ENCODE measurements around the gene PPP4R2.

PPP4R2 gene

DNA sequence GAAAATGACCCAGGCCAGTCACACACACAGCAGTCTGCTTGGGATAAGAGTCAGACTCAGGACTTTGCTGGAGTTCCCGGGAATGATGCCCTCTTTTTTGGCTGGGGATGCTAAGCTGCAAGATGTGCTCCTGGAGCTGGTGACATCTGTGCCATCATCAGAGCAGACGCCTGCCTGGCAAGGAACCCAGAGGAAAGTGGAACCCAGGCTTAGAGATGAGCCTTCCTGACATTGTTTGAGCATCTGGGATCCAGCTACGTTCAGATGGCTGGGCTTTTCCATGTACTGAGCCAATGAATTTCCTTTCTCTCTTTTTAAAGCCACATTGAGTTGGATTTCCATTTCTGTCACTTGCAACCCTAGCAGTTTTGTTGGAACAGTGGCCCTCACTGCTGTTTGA, 118.1 kb downstream of the PPP4R2 start:
- peak; percentile 34 for DNase-seq (ENCODE audit: low spot score)

DNA sequence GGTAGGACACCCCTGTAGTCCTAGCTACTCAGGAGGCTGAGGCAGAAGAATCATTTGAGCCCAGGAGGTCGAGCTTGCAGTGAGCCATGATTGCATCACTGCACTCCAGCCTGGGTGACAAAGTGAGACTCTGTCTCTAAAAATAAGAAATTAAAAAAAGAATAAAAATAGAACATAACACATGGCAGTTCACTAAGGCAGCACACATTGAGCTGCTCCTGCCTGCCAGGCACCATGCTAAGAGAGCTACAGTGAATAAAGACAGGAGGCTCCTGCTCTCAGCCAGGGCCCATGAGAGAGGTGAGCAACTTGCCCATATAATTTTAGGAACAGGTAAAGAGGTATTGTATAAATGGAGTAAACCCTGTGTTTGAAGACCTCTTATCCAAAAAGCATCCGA, 119.2 kb downstream of the PPP4R2 start:
- DNase-seq (ENCODE audit: low spot score) = peak; percentile 21
